Measurements from ENCODE around the gene DHX38.

The DHX38 gene

DNA sequence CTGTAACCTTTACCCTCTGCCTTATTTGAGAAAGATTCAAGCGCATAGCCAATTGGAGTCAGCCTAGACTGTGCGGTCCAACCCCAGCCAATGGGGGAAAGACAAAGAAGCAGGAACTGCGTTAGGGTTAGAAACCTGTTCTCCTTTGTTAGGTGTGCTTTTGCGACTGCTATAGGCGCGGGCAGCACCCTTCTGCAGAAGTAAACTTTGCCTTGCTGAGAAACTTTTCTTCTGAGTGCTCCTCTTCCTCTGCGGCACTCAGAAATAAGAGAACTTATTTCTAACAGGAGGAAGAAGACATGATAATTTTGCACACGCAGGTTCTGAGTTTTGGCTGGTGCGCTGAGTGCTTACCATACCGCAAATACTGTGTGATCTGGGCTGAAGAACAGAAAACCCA, 9.2 kb upstream of the DHX38 start:
- no peak for DNase-seq

DNA sequence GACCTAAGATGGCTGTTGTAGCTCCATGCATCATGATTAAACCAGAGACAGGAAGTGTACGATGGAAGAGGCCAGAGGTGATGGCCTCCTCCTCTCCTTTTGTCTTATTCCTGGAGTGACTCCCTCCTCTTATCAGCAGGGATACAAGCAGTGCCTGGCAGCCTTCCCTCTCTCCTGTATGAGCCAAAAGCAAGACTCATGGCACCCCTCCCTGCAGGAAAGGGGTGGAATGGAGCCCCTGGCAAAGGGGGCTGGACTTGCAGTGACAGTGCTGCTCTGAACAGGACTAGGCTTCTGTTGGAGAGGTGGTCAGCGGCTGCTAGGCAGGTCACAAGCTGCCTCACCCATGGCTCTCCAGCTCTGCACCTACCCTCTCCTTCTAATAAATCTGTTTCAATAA, 8.6 kb upstream of the DHX38 start:
- no peak for DNase-seq

DNA sequence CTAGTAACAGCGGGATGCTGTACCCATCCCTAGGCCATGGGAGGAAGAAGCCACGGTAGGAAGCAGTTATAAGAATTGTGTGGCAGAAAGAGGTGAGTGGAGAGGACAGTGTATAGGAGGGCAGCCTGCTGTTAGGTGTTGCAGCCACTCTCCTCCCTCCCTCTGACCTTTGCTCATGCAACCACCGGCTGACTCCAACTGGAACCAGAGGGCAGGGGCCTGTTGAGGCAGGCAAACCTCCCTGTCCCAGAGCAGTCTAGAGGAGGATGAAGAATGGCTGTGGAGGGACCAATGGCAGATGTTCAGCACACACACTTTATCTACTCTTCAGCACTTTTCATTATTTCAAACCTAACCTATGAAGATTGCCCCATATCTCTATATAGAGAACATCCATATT, 2.4 kb upstream of the DHX38 start:
- DNase-seq: no peak

DNA sequence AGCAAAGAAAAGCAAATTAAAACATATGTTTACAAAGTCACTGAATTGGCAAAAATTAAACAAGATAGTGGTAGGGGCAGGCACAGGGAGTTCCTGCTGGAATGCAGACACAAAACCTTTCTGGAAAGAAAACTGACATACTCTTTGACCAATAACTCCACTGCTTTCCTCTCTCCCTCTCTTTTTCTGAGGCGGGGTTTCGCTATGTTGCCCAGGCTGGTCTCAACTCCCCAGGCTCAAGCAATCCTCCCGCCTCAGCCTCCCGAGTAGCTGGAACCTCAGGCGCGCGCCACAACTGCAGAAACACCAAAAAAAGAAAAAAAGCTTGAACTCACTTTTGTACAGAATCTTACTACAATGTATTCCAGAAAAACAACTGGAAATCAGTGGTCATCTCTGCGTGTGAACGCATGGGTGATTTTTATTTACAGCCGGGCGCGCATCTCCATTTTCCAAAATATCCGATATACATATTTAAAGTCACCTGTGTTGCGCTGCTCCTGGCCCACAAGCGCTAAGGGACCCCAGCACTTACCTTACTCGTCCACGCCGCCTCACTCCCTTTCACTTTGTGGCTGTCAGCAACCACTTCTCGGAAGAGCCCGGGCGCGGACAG, 707 bp upstream of the DHX38 start:
- peak; percentile 47 for DNase-seq

DNA sequence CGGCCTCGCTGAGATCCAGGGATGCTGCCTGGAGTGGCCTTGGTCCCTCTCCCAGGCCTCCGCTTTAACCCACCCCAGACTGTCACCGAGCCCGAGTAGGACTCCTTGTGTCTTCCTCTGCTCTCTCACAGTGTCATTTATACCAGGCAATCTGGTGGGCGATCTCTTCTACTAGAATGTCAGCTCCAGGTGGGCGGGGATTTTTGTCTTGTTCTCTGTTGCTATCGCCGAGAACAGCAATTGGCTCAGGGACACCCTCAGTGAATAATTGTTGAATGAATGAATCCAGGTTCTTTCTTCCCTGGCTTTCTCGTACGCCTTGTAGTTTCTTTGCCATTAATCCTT, 591 bp downstream of the DHX38 start:
- peak; percentile 46 for DNase-seq

DNA sequence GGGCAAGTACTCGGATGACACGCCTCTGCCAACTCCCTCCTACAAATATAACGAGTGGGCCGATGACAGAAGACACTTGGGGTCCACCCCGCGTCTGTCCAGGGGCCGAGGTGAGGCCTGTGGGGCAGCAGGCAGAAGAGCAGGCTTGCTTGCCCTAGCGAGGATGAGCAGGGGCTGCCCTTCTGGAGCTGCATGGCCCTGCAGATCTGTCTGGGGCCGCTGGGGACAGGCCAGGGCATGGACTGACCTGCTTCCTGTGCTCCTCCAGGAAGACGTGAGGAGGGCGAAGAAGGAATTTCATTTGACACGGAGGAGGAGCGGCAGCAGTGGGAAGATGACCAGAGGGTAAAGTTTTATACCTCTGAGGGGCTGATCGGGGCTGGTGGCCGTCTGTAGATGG, 5.3 kb downstream of the DHX38 start:
- DNase-seq: no peak

DNA sequence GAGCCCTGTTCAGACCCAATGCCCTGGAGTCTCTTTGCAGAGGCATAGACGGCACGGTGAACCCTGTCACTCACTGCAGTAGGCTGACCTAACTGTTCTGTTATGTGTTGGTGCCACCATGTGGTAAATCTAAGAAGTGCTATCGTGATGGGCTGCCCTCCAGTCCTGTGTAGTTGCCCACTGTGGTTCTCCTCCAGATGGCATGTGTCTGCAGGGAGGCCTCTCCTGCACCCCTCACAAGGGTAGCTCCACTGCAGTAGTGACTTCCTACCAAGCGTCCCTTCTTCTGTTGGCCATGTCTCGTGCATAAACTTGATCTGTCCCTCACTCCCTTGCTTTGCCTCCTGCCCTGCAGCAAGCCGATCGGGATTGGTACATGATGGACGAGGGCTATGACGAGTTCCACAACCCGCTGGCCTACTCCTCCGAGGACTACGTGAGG, 5.8 kb downstream of the DHX38 start:
- DNase-seq: peak; percentile 65

DNA sequence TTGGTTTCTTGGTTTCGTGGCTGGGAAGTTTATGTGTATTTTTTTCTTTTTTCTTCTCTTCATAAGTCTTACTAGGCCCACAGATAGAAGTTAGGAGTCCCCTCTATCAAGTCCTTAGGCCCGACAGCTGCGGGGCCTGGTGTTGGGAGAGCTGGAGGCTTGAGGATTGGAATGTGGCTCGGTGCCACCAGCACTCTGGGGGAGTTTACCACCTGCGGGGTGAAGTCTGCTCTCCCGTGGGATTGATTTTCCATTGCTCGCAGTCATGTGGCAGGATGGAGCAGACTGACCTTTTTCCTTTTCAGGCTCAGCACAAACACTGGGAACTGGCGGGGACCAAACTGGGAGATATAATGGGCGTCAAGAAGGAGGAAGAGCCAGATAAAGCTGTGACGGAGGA, 7.5 kb downstream of the DHX38 start:
- no peak for DNase-seq

DNA sequence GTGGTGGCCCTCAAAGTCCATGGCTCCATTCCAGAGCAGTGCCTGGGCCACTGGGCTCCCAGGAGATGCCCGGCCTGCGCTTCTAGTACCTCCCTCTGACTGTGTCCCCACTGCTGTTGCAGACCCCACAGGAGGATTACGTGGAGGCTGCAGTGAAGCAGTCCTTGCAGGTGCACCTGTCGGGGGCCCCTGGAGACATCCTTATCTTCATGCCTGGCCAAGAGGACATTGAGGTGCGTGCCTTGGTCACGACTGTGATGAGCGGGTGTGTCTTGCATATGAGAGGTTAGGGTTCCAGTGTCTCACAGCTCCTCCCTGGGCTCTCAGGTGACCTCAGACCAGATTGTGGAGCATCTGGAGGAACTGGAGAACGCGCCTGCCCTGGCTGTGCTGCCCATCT, 11.3 kb downstream of the DHX38 start:
- no peak for DNase-seq

DNA sequence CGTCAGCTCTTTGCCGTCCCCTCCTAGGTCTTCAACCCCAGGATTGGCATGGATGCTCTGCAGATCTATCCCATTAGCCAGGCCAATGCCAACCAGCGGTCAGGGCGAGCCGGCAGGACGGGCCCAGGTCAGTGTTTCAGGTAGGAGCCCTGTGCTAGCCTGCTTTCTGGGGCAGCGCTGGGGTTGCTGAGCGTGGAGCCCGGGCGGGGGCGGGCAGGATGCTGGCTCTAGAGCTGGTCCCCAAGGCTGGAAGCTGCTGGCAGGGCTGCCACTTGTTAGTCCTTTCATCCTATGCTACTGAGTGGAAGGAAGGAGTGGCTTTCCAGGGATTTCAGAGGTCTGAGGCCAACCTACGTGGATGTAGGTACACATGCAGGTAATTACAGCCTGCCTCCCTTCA, 12.3 kb downstream of the DHX38 start:
- DNase-seq: no peak

DNA sequence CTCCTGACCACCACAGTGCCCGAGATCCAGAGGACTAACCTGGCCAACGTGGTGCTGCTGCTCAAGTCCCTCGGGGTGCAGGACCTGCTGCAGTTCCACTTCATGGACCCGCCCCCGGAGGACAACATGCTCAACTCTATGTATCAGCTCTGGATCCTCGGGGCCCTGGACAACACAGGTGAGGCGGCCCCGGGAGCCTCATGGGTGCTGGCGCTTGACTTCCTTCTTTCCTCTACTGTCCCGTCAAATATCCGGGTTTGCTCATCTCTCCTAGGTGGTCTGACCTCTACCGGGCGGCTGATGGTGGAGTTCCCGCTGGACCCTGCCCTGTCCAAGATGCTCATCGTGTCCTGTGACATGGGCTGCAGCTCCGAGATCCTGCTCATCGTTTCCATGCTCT, 13.7 kb downstream of the DHX38 start:
- DNase-seq: no peak

DNA sequence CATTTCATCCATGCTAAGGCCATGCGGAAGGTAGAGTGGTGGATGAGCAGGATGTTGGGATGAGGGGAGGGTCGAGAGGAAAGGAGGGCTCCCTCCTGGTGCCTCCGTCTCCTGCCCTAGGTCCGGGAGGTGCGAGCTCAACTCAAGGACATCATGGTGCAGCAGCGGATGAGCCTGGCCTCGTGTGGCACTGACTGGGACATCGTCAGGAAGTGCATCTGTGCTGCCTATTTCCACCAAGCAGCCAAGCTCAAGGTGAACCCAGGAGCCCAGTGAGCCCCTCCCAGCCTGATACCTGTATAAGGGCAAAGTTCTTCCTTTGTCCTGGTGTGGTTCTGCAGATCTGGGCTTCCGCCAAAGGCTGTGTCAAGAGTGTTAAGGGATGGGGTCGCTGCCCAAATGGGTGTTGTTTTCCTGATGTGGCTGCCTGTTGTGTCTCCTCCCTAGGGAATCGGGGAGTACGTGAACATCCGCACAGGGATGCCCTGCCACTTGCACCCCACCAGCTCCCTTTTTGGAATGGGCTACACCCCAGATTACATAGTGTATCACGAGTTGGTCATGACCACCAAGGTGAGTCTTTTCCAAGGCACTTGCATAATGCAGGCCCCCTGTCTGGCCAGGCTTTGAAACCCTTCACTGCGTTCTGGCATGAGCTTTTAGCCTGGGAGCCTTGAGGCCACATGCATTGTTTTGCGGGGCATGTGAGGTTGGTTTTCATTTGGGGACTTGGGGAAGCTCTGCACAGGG, 14.9 kb downstream of the DHX38 start:
- no peak for DNase-seq

DNA sequence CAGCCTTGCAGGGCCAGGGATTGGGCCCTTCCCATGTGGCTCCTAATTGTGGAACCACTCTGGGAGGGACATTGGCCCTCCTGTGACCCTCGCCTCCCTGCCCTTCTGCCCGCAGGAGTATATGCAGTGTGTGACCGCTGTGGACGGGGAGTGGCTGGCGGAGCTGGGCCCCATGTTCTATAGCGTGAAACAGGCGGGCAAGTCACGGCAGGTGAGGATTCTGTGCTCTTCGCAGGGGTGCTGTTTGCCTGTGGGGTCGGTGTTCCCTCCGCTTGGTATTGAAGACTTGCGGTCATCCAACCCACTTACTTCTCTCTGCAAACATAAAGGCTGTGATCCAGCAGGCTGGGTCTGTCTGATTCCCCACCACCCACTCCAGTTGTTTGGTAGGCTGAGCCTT, 15.7 kb downstream of the DHX38 start:
- DNase-seq: no peak

DNA sequence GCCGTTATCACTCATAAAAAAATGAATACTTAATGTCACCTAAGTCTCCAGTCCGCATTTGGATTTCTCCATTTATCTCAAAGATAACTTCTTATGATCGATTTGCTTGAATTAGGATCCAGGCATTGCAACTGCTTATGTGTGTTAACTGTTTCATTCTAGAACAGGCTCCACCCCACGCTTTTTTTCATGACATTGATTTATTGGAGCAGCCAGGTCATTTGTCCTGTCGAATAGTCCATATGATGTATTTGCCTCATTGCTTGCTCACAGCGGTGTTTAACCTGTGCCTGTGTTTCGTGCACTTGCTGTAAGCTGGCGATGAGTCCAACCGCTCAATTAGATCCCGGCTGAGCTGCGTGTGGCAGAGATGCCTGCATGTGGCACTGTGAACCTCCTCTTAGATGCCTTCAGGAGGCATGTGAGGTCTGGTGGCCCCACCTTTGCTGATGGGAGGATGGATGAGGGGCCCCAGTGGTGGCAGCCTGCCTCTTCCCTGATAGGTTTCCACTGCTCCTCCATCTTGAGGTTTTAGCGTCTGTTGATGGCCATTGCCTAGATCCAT, 16.4 kb downstream of the DHX38 start:
- DNase-seq: no peak

DNA sequence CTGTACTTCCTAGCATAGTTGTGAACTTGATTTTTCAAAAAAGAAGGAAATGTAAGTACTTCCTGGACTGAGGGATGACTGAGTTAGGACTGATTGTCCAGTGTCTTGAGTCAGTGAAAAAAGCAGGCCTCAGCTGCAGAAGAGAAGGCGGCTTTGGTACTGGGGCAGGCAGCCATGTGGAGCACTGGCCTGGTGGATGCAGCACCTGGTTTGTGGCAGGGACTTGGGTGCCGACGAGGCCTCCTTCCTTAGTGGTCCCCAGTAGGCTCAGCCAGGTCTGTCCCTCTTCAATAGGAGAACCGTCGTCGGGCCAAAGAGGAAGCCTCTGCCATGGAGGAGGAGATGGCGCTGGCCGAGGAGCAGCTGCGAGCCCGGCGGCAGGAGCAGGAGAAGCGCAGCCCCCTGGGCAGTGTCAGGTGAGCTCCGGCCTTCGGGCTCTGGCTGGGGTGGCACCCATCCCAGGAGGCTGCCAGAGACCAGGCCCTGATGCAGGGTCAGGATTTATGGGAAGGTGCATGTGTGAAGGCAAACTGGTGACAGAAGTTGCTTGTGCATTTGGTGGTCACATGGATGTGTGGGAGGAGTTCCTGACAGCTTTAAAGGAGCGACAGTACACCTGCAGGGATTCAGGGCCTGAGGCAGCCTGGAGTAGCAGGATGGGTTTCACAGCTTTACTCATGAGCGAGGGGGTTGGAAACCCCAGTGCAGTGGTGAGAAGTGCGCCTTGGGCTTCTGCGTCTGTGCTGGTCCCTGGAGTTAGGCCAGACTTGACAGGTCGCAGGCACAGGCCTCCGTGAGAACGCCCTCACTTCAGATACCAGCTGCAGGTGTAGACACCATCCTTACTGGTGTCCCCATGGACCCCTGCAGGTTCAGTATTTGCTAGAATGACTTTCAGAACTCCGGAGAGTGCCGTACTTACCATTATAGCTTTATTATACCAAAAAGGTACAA, 17.3 kb downstream of the DHX38 start:
- no peak for DNase-seq

DNA sequence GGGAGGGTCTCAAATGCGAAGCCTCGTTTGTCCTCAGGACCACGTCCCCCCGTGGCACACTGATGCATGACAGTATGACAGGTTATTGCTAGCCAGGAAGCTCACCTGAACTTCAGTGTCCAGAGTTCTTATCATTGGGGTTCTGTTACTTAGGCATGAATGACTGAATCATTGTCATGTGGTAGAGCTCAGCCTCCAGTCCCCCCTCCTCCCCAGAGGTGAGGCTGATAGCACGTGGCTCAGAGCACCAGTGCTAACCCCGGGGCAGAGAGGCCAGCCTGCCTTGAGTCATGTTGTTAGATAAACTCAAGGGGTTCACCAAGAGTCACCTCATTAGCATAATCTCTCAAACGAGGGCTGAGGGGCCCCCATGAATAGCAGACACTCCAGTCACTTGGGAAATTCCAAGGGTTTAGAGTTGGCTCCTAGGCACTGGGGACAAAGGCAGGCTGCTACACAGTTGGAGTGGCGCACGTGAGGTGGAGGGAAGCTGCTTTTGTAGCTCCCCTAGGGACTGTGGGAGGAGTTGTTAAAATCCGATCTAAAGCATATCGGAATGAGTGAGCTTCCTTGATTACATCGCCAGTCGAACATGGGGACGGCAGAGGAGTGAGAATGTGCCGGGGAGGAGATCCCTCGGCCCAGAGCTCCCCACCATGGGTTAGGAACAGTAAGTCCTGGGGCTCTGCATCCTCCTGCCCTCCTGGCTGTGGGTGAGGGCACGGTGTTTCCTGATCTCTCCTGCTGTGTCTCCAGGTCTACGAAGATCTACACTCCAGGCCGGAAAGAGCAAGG, 18.2 kb downstream of the DHX38 start:
- DNase-seq: no peak

DNA sequence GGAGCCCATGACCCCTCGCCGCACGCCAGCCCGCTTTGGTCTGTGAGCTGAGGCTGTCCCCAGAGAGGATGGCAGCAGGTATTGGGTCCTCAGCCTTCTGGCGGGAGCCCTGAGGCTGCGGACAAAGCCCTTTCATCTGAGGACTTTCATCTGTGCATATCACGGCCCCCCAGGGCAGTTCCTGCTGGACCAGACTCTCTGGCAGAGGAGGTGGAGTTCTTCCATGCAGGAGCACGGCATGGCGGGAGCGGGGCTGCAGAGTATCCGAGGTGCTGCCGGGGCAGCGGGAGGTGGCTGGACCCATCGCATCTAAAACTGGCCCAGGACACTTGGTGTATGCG, 18.8 kb downstream of the DHX38 start:
- no peak for DNase-seq

DNA sequence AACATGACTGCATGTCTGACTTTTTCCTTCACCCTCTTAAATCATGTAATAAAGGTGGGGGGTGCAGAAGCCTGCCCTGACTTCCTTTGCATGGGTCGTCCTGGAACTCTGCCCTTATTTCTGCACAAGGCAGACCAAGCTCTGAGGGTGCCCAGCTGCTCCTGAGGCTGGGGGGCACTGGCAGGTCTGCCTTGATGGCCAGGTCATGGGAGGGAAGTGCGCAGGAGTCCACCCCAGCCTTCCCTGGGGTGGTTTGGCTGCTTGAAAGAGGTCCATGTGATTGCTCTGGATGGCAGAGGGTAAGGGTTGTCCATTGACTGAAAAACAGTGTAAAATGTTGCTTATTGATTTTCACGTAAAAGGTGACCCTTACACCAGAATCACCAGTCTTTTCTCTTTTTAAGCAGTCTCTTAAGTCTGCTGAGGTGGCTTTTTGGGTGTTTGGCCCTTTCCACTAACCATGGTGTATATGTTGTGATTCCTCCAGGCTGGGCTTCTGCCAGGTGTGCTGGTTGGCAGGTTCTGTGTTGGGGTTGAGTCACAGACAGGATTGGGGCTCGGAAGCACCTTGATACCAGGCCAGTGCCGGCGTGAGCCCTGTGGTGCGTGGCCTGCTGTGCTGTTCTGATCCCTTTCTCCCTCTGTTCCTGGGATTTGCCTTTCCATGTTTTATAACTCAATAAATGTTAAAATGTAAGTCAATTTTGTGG, 19.4 kb downstream of the DHX38 start:
- no peak for DNase-seq

DNA sequence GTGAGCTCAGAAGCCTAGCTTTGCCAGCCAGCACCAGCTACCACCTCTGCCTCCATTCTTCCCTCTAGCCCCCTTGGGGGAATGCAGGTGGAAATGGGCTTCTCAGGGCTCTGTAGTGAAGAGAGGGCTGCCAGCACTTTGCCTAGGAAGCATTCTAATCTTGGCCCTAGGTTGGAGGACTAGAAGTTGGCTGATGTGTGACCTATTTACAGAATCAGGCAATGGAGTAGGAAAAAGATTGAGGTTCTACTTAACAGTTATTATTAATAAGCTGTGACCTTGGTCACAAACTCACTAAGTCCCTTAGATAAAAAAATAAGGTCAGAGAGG, 19.9 kb downstream of the DHX38 start:
- DNase-seq: no peak

DNA sequence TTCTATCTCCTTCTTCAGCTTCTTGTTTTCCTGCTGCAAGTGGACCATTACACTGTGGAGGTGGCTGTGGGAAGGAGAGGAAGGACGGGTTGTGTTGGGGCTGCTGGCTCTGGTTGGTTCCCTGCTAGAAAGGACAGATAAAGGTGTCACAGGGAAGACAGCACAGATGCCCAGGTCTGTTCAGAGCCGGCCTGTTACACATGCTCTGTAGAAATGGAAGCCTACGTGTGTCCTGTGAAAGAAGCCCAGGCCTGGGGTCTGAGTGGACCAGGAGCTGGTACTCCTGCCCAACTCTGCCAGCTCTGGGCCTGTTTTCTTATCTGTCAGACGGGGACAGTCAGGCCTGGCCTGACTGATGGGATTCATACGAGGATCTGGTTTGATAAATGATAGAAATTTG, 26.4 kb downstream of the DHX38 start:
- no peak for DNase-seq

DNA sequence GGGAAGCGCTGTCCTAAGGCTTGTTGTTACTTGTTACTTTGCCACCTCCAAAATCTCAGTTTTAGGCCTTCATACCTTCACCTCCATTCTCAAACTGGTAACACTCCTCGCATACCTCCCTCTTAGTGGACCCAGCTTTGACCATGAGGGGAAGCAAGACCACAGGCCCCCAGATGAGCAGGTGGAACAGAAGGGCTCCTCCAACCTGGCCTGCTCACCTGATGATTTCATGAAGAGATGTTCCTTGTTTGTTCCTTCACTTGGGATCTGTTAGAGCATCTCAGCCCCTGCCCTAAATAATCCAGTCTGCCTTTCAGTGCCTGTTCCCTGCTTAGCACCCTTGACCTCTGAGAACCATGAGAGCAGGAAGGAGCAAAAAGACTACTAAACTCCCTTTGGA, 28.7 kb downstream of the DHX38 start:
- no peak for DNase-seq

DNA sequence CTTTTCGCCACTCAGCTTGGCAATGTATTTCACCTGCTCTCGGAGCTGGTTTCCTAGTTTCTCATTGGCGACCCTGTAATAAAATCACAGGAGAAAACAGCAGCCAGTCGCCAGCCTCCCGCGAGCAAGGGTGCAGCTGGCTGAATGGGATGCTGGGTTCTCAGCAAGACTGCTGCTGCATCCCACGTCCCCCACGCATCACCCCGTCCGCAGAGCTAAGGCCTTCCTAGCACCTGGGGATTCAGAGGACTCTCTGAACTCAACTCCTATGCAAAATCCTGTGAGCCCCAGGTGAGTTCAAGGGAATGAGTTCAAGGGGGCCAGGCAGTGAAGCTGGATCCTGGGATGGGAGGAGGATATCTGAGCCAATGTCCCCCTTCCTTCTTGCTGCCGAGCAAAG, 29.3 kb downstream of the DHX38 start:
- DNase-seq: no peak

All from inflammatory macrophage treated with lipopolysaccharide for 4 hours (primary cell).